GM18526 (cell line): ENCODE measurements around the gene UBAP2L.

ENCODE experiments used
- POLR2A ChIP-seq: IDR thresholded peaks from 3 replicates; pipeline ENCODE4 v1.6.1; 2011; ENCODE audit not compliant: insufficient read length; ENCODE audit errors: extremely low read depth

UBAP2L gene

DNA sequence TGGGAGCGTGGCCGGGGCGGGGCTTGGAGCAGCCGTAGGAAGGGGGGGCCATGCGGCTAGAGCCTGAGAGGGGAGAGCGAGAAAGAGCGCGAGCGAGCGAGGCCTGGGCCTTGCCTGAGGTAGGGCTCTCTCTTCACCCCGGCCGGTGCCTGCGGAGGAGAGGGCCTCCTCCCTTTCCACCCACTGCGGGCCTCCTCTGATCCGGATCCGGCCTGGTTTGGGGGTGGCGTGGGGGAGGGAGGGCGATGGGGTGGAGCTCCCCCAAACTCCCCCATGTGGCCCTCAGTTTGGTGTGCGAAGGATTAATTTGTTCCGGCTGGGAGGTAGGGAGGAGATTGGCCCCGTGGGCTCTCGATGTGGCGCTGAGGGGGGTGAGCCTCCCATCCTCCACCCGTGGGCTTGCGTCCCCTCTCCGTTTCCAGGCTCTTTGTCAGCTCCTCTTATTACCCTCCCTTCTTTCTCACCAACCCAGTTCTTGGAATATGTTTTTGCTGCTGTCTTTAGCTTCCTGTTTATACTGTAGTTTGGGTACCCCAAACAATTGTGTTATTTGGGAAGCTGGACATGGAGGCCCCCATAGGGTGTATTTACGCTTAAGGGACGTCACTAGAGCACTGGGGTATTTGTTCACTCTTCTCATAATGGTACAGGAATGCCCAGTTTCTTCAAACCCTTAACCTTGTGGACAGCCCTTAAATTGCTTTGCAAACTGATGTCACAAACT is 685 bp downstream of the UBAP2L start:
- no peak for TF ChIP-seq POLR2A

DNA sequence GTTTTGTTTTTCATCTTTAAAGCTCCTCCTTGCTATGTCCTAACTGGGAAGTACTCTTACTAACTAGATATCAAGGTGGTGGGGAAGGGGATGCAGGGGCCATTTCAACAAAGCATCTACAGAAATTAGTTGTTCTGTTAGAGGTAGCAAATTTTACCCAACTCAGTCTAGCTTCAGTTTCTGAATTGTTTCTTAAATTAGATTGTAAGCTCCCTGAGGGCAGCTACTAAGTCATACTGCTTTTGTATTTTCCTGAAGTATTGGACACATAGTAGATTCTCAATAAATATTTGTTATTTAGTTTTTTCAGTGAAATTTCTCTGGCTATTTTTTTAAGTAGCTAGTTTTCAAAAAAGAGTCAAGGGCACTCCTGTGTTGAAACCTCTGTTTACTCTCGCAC is 1.8 kb downstream of the UBAP2L start:
- TF ChIP-seq POLR2A = no peak

- no peak for TF ChIP-seq POLR2A
Measured at GRCh38 chr1:154222918-154223317, 2.2 kb downstream of the UBAP2L start.

DNA sequence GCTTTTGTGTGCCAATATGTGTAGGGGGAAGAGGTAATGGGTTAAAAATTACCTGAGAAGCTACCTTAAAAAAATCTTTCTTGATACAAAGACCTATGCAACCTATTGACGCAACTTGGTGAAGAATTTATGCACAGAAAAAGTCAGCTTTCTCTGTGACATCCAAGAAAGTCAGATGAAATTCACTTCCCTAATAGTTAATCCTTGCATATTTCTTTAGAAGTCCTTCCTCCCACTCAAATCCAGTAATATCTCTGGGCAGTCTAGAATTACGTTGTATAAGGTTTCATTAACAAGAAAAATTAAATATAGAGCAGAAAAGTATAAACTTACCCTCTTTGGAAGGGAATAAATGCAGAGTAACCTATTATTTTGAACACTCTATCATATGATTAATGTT is 2.9 kb downstream of the UBAP2L start:
- no peak for TF ChIP-seq POLR2A

- no peak for TF ChIP-seq POLR2A
Measured at GRCh38 chr1:154225370-154225769, 4.6 kb downstream of the UBAP2L start.

DNA sequence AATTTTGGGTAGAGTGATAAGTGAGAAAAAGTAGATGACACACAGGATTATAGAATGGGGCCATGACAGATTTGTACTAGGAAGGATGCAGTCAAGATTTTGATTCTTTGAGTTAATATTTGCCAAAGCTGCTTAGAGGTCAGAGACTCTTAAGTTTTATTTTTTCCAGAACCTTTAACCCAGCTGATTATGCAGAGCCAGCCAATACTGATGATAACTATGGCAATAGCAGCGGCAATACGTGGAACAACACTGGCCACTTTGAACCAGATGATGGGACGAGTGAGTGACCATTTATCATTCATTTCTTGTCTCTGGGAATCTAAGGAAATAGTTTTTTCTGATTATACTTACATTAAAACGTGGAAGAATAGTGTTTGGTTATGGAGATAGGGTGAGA is 16.1 kb downstream of the UBAP2L start:
- TF ChIP-seq POLR2A = no peak

GRCh38 chr1:154237435-154237834 is 16.7 kb downstream of the UBAP2L start:
- TF ChIP-seq POLR2A = no peak

DNA sequence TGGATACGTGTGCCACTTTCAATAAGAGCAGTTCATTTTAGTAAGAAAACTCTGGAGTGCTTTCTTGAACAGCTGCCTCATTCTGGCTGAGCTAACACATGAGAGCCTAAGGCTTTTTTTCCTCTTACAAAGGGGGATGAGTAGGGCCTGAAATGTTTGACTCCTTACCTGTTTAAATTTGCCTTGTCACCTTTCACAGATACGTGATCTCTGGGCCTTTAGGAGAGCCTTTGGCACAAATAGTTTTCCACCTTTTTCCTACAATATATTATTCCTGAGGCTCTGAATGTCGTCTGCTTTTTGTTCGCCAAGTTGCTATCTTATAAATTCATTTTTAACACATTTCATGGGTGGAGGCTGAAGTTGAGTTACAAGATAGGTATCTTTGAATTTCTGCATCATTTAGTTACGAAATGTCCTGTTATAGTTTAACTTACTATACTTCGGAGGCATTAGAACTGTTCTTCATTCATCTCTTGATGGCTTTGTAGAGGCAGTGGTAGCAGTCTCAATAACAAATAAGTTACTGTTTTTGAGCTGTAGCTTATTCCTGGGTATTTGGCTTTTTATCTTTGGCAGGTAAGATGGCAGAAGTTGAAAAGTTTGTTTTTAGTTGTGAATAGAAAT is 17.2 kb downstream of the UBAP2L start:
- TF ChIP-seq POLR2A = no peak

DNA sequence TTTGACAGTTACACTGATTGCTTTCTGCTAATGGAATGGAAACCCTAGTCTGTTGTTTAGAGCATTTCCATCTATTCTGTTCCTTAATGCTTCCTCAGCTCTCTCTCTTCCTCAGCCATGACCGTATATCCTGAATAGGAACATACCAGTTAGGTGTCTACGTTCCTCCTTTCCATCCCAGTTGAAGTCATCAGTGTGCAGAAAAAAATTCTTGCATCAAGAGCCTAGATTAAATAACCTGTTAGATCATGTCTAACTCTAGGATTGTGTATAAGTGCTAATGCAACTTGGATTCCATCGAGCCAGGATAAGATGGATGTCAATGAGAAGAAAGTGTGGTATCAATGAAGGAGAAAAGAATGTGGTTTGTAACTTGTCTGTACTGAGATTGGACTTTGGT is 18.7 kb downstream of the UBAP2L start:
- TF ChIP-seq POLR2A = no peak

- TF ChIP-seq POLR2A = no peak
Measured at GRCh38 chr1:154240294-154240833, 19.6 kb downstream of the UBAP2L start.

DNA sequence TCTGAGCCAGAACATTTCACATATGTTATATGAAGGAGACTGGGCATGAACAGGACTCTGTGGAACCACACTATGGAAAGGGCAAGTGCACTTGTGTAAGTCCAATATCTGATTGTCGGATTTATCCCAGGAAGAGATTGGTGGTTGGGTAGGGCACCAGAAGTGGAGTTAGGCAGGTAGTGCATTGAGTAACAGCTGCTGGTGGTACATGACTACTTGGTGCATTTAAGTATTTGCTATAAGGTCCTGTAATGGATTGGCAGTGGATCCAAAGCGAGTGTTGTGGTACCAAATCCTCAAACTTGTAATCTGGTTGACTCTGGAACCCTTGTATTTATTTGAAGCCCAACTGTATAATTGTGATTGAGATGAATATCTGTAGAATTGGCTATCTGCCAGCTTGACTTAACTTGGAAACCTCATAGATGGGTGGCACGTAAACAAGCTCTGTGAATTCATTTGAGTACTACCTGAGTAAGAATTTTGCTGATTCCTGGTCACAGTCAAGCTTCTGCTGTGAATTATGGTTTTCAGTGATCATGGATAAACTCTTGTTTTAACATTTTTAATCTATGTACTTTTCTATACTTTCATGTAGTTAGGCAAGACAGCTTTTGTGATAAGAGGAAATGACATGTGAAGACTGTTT is 21.1 kb downstream of the UBAP2L start:
- TF ChIP-seq POLR2A = no peak

DNA sequence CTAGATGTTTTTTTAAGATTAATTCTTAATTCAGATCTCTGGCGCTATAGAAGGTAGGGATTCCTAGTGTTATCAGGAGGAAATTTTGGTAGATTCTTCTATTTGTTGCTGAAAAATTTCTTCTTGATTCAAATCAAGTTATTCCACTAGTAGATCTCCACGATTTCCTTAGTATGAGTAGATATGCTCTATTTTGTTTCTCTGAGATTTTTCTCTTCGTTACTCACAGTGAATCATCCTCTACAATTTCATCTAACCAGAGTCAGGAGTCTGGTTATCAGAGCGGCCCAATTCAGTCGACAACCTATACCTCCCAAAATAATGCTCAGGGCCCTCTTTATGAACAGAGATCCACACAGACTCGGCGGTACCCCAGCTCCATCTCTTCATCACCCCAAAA is 32.9 kb downstream of the UBAP2L start:
- TF ChIP-seq POLR2A = no peak

DNA sequence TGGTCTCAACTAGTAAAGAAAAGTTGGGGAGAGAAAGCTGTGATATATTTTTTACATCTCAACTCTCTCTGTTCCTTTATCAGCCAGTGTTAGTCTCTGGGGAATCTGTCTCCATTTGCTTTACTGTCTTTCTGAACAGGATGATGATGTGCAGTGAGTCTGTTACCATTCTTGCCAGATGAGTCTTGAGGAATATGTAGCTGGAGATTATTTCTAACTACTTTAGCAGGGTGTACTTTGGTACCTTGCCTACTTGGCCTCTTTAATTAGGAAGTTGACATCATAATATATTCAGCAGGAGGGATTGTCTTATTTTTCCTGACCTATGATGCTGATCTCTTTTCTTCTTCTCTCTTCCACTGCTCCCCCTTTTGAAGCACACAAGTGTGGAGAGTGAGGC is 35.9 kb downstream of the UBAP2L start:
- no peak for TF ChIP-seq POLR2A

GRCh38 chr1:154258784-154259183 is 38.0 kb downstream of the UBAP2L start:
- TF ChIP-seq POLR2A = no peak

- TF ChIP-seq POLR2A = no peak
Measured at GRCh38 chr1:154260127-154260526, 39.4 kb downstream of the UBAP2L start.
